SK-N-SH (cell line): ENCODE data around the gene PKP4.

Experiments used
- ELF1 ChIP-seq: IDR thresholded peaks from 2 replicates; pipeline ENCODE4 v1.4.0; 2012
- EP300 ChIP-seq, 2 experiments: IDR thresholded peaks; 2 replicates each; pipeline versions ENCODE4 v1.4.0 to v1.6.1; 2012; ENCODE audit warnings: borderline replicate concordance in 1 of 2, low read depth in 1 of 2, low read length in 1 of 2
- JUND ChIP-seq: IDR thresholded peaks from 2 replicates; pipeline ENCODE4 v1.4.0; 2012
- MEF2A ChIP-seq: IDR thresholded peaks from 2 replicates; pipeline ENCODE4 v1.4.0; 2012; ENCODE audit warnings: low read depth, borderline replicate concordance
- POLR2AphosphoS5 ChIP-seq: IDR thresholded peaks from 2 replicates; pipeline ENCODE4 v1.6.1; 2012; ENCODE audit warnings: low read depth, low read length
- RAD21 ChIP-seq: IDR thresholded peaks from 2 replicates; pipeline ENCODE4 v1.6.1; 2012; ENCODE audit warnings: mild to moderate bottlenecking, low read length
- RFX5 ChIP-seq: IDR thresholded peaks from 2 replicates; pipeline ENCODE4 v1.6.1; 2012; ENCODE audit warnings: mild to moderate bottlenecking, improper control_type of control experiment, low read length
- TAF1 ChIP-seq: IDR thresholded peaks from 2 replicates; pipeline ENCODE4 v1.6.1; 2012; ENCODE audit warnings: low read depth, mild to moderate bottlenecking, low read length, moderate library complexity, borderline replicate concordance
- TCF12 ChIP-seq: IDR thresholded peaks from 2 replicates; pipeline ENCODE4 v1.4.0; 2012
- TF ChIP-seq, protein P1 (sequence below): fragments of 200-600 bp; sonication (generic); IDR thresholded peaks from 2 replicates; pipeline ENCODE4 v1.6.1; 2017; ENCODE audit warnings: antibody characterized with exemption, mild to moderate bottlenecking, moderate library complexity
- TF ChIP-seq, protein P2 (sequence below): fragments of 150-350 bp; IDR thresholded peaks from 2 replicates; pipeline ENCODE4 v1.6.1; 2017; ENCODE audit warnings: antibody characterized with exemption, low read length, low read depth, borderline replicate concordance
- TF ChIP-seq, protein P3 (sequence below): IDR thresholded peaks from 2 replicates; pipeline ENCODE4 v1.4.0; 2012; ENCODE audit warnings: low read depth
- TF ChIP-seq, protein P4 (sequence below): IDR thresholded peaks from 2 replicates; pipeline ENCODE4 v1.4.0; 2012; ENCODE audit warnings: low read depth, borderline replicate concordance
- TF ChIP-seq, protein P5 (sequence below): IDR thresholded peaks from 2 replicates; pipeline ENCODE4; 2012

DNA sequence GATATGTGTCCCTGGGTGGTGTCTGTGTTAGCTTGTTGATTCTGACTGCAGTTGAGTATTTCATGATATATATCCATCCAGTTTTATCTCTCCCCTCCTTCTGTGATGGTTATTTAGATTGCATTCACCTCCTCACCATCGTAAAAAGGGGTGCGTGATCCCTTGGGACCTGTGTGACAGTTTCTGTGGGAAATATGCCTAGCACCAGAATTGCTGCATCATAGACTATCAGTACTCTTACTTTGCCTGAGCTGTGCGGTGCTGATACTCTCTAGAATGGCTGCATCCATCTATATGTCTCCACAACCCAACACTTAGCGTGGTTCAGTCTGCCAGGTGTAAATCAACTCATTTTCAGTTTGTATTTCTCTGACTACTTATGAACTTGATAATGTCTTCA, 34.3 kb downstream of the PKP4 start:
- TF ChIP-seq, protein P1, sequence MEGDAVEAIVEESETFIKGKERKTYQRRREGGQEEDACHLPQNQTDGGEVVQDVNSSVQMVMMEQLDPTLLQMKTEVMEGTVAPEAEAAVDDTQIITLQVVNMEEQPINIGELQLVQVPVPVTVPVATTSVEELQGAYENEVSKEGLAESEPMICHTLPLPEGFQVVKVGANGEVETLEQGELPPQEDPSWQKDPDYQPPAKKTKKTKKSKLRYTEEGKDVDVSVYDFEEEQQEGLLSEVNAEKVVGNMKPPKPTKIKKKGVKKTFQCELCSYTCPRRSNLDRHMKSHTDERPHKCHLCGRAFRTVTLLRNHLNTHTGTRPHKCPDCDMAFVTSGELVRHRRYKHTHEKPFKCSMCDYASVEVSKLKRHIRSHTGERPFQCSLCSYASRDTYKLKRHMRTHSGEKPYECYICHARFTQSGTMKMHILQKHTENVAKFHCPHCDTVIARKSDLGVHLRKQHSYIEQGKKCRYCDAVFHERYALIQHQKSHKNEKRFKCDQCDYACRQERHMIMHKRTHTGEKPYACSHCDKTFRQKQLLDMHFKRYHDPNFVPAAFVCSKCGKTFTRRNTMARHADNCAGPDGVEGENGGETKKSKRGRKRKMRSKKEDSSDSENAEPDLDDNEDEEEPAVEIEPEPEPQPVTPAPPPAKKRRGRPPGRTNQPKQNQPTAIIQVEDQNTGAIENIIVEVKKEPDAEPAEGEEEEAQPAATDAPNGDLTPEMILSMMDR: no peak
- TF ChIP-seq, protein P2, sequence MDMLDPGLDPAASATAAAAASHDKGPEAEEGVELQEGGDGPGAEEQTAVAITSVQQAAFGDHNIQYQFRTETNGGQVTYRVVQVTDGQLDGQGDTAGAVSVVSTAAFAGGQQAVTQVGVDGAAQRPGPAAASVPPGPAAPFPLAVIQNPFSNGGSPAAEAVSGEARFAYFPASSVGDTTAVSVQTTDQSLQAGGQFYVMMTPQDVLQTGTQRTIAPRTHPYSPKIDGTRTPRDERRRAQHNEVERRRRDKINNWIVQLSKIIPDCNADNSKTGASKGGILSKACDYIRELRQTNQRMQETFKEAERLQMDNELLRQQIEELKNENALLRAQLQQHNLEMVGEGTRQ: no peak
- no peak for TF ChIP-seq RAD21
- TF ChIP-seq MEF2A: no peak
- TF ChIP-seq POLR2AphosphoS5: no peak
- no peak for TF ChIP-seq TAF1
- no peak for TF ChIP-seq JUND
- TF ChIP-seq EP300 (IDR thresholded peaks at IDR 0.05; ENCODE audit: borderline replicate concordance in 1 of 2, low read depth in 1 of 2, low read length in 1 of 2): no peak
- TF ChIP-seq ELF1: no peak
- TF ChIP-seq, protein P3, sequence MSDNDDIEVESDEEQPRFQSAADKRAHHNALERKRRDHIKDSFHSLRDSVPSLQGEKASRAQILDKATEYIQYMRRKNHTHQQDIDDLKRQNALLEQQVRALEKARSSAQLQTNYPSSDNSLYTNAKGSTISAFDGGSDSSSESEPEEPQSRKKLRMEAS: no peak
- TF ChIP-seq, protein P4, sequence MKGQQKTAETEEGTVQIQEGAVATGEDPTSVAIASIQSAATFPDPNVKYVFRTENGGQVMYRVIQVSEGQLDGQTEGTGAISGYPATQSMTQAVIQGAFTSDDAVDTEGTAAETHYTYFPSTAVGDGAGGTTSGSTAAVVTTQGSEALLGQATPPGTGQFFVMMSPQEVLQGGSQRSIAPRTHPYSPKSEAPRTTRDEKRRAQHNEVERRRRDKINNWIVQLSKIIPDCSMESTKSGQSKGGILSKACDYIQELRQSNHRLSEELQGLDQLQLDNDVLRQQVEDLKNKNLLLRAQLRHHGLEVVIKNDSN: no peak
- no peak for TF ChIP-seq RFX5
- TF ChIP-seq, protein P5, sequence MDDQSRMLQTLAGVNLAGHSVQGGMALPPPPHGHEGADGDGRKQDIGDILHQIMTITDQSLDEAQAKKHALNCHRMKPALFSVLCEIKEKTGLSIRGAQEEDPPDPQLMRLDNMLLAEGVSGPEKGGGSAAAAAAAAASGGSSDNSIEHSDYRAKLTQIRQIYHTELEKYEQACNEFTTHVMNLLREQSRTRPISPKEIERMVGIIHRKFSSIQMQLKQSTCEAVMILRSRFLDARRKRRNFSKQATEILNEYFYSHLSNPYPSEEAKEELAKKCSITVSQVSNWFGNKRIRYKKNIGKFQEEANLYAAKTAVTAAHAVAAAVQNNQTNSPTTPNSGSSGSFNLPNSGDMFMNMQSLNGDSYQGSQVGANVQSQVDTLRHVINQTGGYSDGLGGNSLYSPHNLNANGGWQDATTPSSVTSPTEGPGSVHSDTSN: no peak
- TF ChIP-seq TCF12: no peak
